Raji (cell line): Measurements from ENCODE around the gene UBE2U.

ENCODE experiments used
- POLR2A ChIP-seq: IDR thresholded peaks from 2 replicates; pipeline ENCODE4 v1.6.1; 2011; ENCODE audit warnings: low read depth, low read length, control low read depth; ENCODE audit not compliant: insufficient read depth

UBE2U gene

DNA sequence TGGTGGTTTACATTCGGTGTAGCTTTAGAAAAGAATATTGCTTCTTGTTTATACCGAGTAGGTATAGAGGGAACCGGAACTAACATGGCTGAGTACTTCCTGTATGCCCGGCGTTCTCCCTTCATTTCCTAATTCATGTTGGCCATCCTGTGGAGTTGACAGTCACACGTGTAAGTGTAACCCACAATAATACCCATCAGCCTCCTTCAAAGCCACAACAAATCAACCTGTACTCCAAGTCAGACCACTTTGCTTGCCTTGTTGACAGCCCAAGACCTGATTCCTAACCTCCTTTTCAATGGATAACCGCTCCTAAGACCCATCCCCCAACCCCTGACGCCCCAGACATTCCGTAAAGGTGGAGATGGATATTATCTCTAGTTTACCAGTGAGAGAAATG lies 42.1 kb downstream of the UBE2U start:
- TF ChIP-seq POLR2A = no peak

GRCh38 chr1:64246294-64246917 lies 43.0 kb downstream of the UBE2U start:
- TF ChIP-seq POLR2A = no peak

GRCh38 chr1:64248065-64248464 lies 44.6 kb downstream of the UBE2U start:
- no peak for TF ChIP-seq POLR2A

DNA sequence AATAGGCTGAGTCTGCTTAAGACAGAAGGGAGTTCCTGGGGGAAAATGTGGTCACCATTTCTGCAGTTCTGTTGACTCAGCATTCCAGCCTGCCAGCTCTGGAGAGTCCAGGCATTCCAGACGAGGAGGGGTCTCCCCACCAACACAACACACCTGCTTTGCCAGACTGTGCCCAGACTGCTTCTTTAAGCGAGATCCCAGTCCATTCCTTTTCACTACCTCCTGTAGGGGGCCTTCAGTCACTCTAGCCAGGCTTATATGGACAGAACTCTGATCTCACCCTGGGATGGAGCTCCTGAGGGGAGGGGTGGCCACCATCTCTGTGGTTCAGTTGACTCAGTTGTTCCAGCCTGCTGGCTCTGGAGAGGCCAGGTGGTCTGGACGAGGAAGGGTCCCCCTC lies 48.5 kb downstream of the UBE2U start:
- TF ChIP-seq POLR2A = no peak

- TF ChIP-seq POLR2A = no peak
These were observed 59.9 kb downstream of the UBE2U start for GRCh38 chr1:64263335-64263734.

DNA sequence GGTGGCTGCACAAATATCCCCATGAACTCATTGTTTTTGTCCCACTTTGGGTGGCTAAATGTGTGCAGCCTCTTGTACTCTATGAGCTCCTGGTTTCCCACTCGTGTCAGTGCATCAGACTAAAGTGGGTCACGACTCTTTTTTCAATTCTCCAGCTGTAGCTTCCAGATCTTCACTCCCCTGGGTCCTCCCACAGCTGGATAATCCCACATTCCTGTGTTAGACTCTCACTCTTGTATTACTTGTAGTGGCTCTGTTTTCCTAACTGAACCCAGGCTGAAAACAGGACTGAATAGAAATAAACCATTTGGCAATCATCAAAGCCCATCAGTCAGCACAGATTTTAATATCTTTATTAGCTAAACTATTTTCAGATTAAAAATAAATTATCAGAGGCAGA lies 60.4 kb downstream of the UBE2U start:
- TF ChIP-seq POLR2A = no peak

GRCh38 chr1:64265141-64265540 lies 61.7 kb downstream of the UBE2U start:
- TF ChIP-seq POLR2A = no peak

DNA sequence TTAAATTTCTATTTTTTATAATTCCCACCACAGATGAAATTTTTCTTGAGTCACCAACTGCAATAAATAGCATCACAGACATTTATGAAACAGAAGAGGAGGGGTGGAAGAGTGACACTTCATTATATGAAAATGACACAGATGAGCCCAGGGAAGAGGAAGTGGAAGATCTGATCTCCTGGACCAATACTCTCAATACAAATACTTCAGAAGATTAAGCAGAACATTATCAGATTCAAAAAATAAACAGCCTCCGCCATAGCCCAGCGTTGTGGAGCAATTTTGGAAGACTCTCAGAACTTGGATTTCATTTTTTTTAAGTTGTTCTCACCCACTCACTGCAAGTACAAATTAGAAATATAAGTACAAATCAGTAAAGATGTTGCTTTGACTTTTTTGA lies 63.6 kb downstream of the UBE2U start:
- no peak for TF ChIP-seq POLR2A

DNA sequence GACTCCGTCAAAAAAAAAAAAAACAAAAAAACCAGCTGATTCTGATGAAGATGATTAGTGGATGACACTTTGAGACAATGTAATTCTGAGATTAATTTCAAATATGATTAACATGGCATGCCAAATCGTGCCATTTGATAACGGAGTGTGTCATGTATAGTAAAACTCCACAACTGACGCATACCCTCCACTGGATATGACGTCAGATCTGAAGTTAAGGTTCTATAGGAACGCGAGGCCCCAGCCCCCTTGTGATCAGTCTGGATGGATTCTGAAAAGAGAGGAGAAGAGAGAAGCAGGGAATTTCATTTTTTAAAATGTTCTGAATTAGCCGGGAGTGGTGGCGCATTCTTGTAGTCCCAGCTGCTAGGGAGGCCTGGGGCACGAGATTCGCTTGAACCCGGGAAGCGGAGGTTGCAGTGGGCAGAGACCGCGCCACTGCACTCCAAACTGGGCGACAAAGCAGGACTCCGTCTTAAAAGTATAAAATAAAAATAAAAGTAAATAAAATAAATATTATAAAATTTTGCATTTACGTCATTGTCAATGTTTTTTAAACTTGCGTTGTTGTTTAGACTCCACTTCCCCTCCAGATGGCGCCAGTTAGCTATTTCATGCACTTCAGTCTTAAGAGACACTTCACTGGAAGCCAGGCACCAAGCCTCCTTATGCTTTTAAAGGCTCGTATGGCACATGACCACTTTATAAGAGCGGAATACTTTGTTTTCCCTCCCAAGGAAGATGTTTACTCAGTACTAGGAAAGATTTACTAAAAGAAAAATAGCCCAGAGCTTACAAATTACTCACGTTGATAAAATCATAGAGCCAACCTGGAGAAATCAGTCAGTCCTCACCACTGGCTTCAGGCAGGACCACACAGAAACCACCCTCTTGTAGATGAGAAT lies 65.5 kb downstream of the UBE2U start:
- TF ChIP-seq POLR2A = no peak

GRCh38 chr1:64269558-64269884 lies 66.1 kb downstream of the UBE2U start:
- TF ChIP-seq POLR2A = no peak

- TF ChIP-seq POLR2A = no peak
These were observed 76.6 kb downstream of the UBE2U start for GRCh38 chr1:64280001-64280400.

GRCh38 chr1:64282351-64282750 lies 78.9 kb downstream of the UBE2U start:
- TF ChIP-seq POLR2A = no peak

DNA sequence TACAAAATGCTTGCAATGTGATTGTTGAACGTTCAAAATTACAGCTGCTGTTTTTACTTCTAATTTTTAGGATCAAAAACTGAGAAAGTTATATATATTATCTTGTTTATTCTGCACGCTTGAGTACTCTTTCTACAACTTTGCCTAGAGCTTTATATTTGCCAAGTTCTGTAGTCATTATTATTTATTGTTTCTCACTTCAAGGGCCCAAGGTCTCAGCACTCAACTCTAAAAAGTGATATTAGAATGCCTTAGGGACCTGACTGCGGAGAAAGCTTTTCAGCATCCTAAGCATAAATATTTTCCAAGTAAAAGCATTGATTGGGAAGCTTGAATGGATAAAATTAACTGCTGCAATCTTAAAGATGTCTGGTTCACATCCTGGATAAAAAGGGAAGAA lies 83.6 kb downstream of the UBE2U start:
- no peak for TF ChIP-seq POLR2A

- no peak for TF ChIP-seq POLR2A
These were observed 87.0 kb downstream of the UBE2U start for GRCh38 chr1:64290420-64290819.

DNA sequence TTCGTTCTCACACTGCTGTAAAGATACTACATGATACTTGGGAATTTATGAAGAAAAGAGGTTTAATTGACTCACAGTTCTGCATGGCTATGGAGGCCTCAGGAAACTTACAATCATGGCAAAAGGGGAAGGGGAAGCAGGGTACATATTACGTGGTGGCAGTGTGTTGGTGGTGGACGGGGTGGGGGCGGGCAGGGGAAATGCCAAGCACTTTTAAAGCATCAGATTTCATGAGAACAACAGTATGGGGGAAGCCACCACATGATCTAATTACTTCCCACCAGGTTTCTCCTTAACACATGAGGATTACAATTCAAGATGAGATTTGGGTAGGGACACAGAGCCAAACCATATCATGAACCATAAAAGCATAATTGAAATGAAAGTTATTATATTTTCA lies 88.5 kb downstream of the UBE2U start:
- no peak for TF ChIP-seq POLR2A

DNA sequence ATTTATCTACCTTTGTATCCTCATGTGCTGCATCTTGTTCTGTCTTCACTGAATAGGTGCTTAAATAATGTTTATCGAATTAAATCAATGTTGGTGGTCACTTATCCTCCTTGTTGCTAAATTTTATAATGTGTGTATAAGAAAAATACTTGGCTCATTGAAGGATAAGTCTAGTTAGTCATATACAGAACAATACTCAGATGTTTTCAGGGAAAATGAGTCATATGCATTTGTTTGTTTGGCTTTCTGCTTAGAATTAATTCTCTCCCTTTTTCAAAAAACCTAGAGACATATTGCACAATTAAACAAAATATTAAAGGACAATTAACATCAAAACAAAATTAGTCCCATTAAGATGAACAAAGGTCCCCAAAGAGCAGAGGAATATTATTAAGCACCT lies 89.0 kb downstream of the UBE2U start:
- no peak for TF ChIP-seq POLR2A

GRCh38 chr1:64293820-64294219 lies 90.4 kb downstream of the UBE2U start:
- no peak for TF ChIP-seq POLR2A
